Measurements from ENCODE around the gene ELOA. TPM values are rescaled to one million over a fixed set of nuclear protein-coding genes. Genes with fewer than 3 reads are reported as not detected.

The ELOA gene
- total and polyA plus RNA-seq, 2 of the 13 experiments (the other 11 are each of a cell fraction or from before 2014, with no cell fraction given): 14.2 to 28.5 TPM

DNA sequence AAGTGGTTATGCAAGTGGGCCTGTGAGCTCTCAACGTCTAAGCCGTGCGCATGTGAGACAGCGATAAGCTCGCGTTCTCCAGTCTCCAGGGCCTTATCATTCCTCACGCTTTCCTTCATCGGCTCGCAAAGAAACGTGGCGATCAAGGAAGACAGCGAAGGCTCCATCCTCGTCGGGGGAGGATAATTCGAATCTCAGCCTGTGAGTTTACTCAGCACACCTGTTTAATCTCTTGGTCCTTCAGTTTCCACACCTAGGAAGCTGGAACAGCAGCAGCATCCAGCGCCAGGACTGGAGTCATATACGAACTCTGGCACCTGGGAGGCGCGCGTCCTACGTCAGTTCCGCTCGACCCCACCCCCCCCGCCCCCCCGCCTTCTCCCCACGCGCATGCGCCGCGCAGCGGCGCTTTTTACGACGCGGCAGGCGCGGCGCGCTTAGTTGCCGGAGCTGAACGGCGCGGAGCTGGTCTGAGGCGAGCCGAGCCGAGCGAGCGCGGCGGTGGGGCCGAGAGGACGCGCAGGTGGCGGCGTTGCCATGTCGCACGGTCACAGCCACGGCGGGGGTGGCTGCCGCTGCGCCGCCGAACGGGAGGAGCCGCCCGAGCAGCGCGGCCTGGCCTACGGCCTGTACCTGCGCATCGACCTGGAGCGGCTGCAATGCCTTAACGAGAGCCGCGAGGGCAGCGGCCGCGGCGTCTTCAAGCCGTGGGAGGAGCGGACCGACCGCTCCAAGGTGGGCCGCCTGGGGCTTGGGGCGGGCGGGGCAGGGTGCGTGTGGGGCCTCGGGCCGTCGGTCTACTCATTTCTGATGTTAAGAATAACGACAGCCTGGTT, 34.9 kb downstream of the ELOA start, which contains the start of gene PITHD1 (continued):
- TF ChIP-seq, protein P1, sequence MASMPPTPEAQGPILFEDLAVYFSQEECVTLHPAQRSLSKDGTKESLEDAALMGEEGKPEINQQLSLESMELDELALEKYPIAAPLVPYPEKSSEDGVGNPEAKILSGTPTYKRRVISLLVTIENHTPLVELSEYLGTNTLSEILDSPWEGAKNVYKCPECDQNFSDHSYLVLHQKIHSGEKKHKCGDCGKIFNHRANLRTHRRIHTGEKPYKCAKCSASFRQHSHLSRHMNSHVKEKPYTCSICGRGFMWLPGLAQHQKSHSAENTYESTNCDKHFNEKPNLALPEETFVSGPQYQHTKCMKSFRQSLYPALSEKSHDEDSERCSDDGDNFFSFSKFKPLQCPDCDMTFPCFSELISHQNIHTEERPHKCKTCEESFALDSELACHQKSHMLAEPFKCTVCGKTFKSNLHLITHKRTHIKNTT (CRISPR knock-in tag; IDR thresholded peaks at IDR 0.05): 0 out of 2 replicates have a peak, but pooled peaks have one; percentile 25
- TF ChIP-seq PRMT3 (CRISPR knock-in tag; IDR thresholded peaks at IDR 0.05; ENCODE audit: borderline replicate concordance, low read depth) (peak; percentile 75; the same call in 1 of the 2 replicates), ATF7-NPFF (CRISPR knock-in tag; IDR thresholded peaks at IDR 0.05; ENCODE audit: low read depth) (peak; percentile 85; the same call in 1 of the 2 replicates), MTF2 (CRISPR knock-in tag; IDR thresholded peaks at IDR 0.05; ENCODE audit: borderline replicate concordance) (no peak), ZNF552 (CRISPR knock-in tag; IDR thresholded peaks at IDR 0.05; ENCODE audit: borderline replicate concordance) (peak; percentile 50; the same call in 1 of the 2 replicates), ZNF660 (CRISPR knock-in tag; IDR thresholded peaks at IDR 0.05; ENCODE audit: borderline replicate concordance, low read depth) (no peak), RFX3 (CRISPR knock-in tag; IDR thresholded peaks at IDR 0.05) (no peak), ZBTB38 (CRISPR knock-in tag; IDR thresholded peaks at IDR 0.05) (peak; percentile 72; the same call in 1 of the 2 replicates), ZNF782 (CRISPR knock-in tag; IDR thresholded peaks at IDR 0.05; ENCODE audit: borderline replicate concordance) (no peak), RFX5 (IDR thresholded peaks at IDR 0.05; ENCODE audit: low read depth, low read length) (no peak)
- TF ChIP-seq, protein P2, sequence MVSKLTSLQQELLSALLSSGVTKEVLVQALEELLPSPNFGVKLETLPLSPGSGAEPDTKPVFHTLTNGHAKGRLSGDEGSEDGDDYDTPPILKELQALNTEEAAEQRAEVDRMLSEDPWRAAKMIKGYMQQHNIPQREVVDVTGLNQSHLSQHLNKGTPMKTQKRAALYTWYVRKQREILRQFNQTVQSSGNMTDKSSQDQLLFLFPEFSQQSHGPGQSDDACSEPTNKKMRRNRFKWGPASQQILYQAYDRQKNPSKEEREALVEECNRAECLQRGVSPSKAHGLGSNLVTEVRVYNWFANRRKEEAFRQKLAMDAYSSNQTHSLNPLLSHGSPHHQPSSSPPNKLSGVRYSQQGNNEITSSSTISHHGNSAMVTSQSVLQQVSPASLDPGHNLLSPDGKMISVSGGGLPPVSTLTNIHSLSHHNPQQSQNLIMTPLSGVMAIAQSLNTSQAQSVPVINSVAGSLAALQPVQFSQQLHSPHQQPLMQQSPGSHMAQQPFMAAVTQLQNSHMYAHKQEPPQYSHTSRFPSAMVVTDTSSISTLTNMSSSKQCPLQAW (CRISPR knock-in tag; IDR thresholded peaks at IDR 0.05): peak; percentile 76; the same call in 1 of the 2 replicates
- TF ChIP-seq, protein P3, sequence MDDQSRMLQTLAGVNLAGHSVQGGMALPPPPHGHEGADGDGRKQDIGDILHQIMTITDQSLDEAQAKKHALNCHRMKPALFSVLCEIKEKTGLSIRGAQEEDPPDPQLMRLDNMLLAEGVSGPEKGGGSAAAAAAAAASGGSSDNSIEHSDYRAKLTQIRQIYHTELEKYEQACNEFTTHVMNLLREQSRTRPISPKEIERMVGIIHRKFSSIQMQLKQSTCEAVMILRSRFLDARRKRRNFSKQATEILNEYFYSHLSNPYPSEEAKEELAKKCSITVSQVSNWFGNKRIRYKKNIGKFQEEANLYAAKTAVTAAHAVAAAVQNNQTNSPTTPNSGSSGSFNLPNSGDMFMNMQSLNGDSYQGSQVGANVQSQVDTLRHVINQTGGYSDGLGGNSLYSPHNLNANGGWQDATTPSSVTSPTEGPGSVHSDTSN (CRISPR knock-in tag; IDR thresholded peaks at IDR 0.05; ENCODE audit: borderline replicate concordance): no peak
- TF ChIP-seq, protein P4, sequence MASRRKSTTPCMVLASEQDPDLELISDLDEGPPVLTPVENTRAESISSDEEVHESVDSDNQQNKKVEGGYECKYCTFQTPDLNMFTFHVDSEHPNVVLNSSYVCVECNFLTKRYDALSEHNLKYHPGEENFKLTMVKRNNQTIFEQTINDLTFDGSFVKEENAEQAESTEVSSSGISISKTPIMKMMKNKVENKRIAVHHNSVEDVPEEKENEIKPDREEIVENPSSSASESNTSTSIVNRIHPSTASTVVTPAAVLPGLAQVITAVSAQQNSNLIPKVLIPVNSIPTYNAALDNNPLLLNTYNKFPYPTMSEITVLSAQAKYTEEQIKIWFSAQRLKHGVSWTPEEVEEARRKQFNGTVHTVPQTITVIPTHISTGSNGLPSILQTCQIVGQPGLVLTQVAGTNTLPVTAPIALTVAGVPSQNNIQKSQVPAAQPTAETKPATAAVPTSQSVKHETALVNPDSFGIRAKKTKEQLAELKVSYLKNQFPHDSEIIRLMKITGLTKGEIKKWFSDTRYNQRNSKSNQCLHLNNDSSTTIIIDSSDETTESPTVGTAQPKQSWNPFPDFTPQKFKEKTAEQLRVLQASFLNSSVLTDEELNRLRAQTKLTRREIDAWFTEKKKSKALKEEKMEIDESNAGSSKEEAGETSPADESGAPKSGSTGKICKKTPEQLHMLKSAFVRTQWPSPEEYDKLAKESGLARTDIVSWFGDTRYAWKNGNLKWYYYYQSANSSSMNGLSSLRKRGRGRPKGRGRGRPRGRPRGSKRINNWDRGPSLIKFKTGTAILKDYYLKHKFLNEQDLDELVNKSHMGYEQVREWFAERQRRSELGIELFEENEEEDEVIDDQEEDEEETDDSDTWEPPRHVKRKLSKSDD (CRISPR knock-in tag; IDR thresholded peaks at IDR 0.05; ENCODE audit: low read depth): no peak
- TF ChIP-seq, protein P5, sequence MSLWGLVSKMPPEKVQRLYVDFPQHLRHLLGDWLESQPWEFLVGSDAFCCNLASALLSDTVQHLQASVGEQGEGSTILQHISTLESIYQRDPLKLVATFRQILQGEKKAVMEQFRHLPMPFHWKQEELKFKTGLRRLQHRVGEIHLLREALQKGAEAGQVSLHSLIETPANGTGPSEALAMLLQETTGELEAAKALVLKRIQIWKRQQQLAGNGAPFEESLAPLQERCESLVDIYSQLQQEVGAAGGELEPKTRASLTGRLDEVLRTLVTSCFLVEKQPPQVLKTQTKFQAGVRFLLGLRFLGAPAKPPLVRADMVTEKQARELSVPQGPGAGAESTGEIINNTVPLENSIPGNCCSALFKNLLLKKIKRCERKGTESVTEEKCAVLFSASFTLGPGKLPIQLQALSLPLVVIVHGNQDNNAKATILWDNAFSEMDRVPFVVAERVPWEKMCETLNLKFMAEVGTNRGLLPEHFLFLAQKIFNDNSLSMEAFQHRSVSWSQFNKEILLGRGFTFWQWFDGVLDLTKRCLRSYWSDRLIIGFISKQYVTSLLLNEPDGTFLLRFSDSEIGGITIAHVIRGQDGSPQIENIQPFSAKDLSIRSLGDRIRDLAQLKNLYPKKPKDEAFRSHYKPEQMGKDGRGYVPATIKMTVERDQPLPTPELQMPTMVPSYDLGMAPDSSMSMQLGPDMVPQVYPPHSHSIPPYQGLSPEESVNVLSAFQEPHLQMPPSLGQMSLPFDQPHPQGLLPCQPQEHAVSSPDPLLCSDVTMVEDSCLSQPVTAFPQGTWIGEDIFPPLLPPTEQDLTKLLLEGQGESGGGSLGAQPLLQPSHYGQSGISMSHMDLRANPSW (CRISPR knock-in tag; IDR thresholded peaks at IDR 0.05; ENCODE audit: borderline replicate concordance): no peak
- TF ChIP-seq, protein P6, sequence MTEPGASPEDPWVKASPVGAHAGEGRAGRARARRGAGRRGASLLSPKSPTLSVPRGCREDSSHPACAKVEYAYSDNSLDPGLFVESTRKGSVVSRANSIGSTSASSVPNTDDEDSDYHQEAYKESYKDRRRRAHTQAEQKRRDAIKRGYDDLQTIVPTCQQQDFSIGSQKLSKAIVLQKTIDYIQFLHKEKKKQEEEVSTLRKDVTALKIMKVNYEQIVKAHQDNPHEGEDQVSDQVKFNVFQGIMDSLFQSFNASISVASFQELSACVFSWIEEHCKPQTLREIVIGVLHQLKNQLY (CRISPR knock-in tag; IDR thresholded peaks at IDR 0.05): no peak
- TF ChIP-seq, protein P7, sequence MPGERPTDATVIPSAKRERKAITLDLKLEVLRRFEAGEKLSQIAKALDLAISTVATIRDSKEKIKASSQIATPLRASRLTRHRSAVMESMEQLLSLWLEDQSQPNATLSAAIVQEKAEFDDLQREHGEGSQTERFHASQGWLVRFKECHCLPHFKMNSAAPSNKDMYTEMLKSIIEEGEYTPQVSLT (CRISPR knock-in tag; IDR thresholded peaks at IDR 0.05; ENCODE audit: borderline replicate concordance, low read depth): no peak; the same call in 1 of the 2 replicates
